ENCODE data around the gene CAMK2G. TPM values are rescaled to one million over a fixed set of nuclear protein-coding genes. Genes with fewer than 3 reads are reported as not detected.

CAMK2G gene
- polyA plus RNA-seq, 2 of the 4 experiments (the other 2 are of a cell fraction): 22.6 to 25.5 TPM

DNA sequence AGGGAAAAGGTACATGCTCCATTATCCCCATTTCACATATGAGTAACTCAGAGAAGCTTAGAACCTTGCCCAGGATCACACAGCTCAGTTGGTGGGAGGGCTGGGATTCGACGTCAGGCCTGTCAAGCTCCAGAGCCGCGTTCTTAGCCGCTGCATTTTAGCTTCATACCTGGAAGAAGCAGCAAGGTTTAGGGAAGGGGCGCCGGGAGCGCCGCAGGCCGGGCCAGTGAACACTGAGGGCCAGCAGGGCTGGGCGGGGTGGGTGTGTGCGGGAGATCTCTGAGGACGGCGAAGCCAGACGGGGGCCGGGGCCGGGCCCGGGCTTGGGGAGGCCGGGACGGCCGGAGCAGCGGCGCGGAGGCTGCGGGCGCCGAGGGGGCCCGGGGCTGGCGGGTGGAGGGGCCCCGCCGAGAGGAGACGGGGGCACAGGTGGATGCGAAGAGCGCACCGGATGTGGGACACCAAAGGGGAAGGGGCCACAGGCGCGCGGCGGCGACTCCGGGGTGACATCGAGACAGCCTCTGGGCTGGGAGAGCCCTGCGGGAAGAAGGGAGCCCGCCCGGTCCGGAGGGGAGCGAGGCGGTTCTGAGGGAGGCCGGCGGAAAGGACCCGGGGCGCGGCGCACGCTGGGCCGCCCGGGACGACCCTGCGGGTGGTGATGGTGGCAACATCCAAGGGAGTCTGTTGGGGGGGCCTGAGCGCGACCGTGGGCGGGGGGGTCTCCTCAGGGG is 63.5 kb downstream of the CAMK2G start:
- DNase-seq (ENCODE audit: low read depth in 1 of 2, low spot score in 1 of 2): peak; percentile 29 to 58
- WGBS (ENCODE audit: missing lambda C conversion rate): 4% methylated on average over 21 of the region's 63 CpGs
- no peak for FAIRE-seq
- no peaks in the 10 kb centered on the region for H3K9me3 ChIP-seq
- peak overlapping the region; percentile 90 for H3K4me3 ChIP-seq
- peaks cover 14% of the 10 kb centered on the region; the same call in 2 of the 3 replicates for H3K4me1 ChIP-seq
- H3K4me2 ChIP-seq: peak overlapping the region; percentile 83
- CTCF ChIA-PET: interaction anchor here (0.9 to 1.6 kb wide), 4 partner anchors 20 to 68 kb away, joined by 3 to 9 read pairs (median 6); no protein-coding TSS in a partner anchor
- TF ChIP-seq, protein P1, sequence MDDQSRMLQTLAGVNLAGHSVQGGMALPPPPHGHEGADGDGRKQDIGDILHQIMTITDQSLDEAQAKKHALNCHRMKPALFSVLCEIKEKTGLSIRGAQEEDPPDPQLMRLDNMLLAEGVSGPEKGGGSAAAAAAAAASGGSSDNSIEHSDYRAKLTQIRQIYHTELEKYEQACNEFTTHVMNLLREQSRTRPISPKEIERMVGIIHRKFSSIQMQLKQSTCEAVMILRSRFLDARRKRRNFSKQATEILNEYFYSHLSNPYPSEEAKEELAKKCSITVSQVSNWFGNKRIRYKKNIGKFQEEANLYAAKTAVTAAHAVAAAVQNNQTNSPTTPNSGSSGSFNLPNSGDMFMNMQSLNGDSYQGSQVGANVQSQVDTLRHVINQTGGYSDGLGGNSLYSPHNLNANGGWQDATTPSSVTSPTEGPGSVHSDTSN (IDR thresholded peaks at IDR 0.05): no peak
- TF ChIP-seq RNF2 (IDR thresholded peaks at IDR 0.05; ENCODE audit: borderline replicate concordance, low read depth) (no peak), CEBPB (IDR thresholded peaks at IDR 0.05) (no peak), ZFP36 (IDR thresholded peaks at IDR 0.05; ENCODE audit: borderline replicate concordance, partially characterized antibody) (peak; percentile 40)
- TF ChIP-seq, protein P2, sequence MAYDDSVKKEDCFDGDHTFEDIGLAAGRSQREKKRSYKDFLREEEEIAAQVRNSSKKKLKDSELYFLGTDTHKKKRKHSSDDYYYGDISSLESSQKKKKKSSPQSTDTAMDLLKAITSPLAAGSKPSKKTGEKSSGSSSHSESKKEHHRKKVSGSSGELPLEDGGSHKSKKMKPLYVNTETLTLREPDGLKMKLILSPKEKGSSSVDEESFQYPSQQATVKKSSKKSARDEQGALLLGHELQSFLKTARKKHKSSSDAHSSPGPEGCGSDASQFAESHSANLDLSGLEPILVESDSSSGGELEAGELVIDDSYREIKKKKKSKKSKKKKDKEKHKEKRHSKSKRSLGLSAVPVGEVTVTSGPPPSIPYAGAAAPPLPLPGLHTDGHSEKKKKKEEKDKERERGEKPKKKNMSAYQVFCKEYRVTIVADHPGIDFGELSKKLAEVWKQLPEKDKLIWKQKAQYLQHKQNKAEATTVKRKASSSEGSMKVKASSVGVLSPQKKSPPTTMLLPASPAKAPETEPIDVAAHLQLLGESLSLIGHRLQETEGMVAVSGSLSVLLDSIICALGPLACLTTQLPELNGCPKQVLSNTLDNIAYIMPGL (CRISPR knock-in tag; IDR thresholded peaks at IDR 0.05; ENCODE audit: borderline replicate concordance): no peak
- peak overlapping the region; percentile 92 to 95 for H3K27ac ChIP-seq
- ATAC-seq: peak; percentile 54 to 55
- POLR2A ChIA-PET: interaction anchor here (0.6 to 1.7 kb wide), 3 partner anchors 25 to 82 kb away, joined by 3 to 6 read pairs (median 5); partner anchors contain the start of gene ZSWIM8

DNA sequence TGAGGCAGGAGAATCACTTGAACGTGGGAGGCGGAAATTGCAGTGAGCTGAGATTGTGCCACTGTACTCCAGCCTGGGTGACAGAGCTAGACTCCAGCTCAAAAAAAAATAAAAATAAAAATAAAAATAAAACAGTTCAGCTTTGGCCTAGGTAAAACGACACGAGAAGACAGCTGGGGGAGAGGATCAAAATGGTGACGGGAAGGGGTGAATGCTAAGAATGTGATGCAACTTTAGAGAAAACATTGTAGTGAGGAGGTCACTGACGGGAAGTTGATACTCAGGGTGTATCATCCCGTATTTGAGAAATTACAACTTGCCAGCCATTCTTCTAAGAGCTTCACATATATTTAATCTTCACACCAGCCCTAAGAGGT is 64.0 kb downstream of the CAMK2G start:
- DNase-seq (ENCODE audit: low read depth in 1 of 2, low spot score in 1 of 2) (no peak), FAIRE-seq (no peak), ATAC-seq (no peak)
- Histone ChIP-seq H3K9me3 (no peaks in the 10 kb centered on the region), H3K27ac (peak overlapping the region; percentile 92 to 95; a peak in 4 of 6 replicates), H3K4me3 (peak overlapping the region; percentile 90), H3K4me2 (peak overlapping the region; percentile 83), H3K4me1 (peaks cover 14% of the 10 kb centered on the region; the same call in 2 of the 3 replicates)
- CTCF ChIA-PET: interaction anchor here (0.9 to 1.6 kb wide), 4 partner anchors 21 to 69 kb away, joined by 3 to 9 read pairs (median 6); no protein-coding TSS in a partner anchor
- POLR2A ChIA-PET: interaction anchor here (0.6 to 1.7 kb wide), 4 partner anchors 24 to 81 kb away, joined by 3 to 6 read pairs (median 4); partner anchors contain the start of gene ZSWIM8
- TF ChIP-seq RARB (CRISPR knock-in tag; IDR thresholded peaks at IDR 0.05) (no peak), MAFK (IDR thresholded peaks at IDR 0.05; ENCODE audit: partially characterized antibody) (no peak)
- 94% methylated on average over 7 of the region's 7 CpGs for WGBS (ENCODE audit: missing lambda C conversion rate)

DNA sequence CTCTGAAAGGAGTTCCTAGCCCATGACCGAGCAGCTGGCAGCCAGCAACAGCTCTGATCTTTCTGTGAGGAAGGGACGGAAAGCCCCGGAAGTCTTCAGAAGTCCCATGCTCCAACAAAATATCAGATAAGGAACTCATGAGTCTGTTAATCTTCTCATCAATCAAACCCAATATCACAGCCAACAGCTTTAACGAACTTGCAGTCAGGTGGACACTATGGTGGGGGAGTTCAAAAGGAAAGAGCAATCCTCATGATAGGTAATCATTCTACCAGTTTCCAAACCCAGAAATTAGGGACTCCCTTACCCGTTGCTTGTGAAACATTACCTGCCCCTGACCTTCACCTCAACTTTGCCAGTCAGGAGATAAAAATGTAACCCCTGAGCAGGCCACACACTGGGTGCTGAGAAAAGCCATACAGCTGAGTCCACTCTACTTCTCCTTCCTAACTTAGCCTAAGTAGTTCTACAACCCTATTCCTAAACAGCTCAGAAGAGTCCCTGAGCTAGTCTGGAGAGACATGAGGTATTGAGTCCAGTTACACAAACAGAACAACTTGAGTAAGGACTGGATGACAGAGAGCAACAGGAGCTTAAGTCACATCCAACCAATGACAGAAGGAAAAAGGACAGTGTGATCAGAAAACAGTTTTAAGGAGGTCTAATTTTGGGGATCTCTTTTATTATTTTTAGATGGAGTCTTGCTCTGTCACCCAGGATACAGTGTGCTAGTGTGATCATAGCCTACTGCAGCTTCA is 65.1 kb downstream of the CAMK2G start:
- H3K4me3 ChIP-seq: no peak overlapping the region
- ATAC-seq (no peak), FAIRE-seq (no peak)
- TF ChIP-seq ZFP36 (IDR thresholded peaks at IDR 0.05; ENCODE audit: borderline replicate concordance, partially characterized antibody): no peak
- TF ChIP-seq SREBF2 (IDR thresholded peaks at IDR 0.05): no peak
- no peak for TF ChIP-seq FOXS1 (CRISPR knock-in tag; IDR thresholded peaks at IDR 0.05)
- no peak for TF ChIP-seq HOXA7 (CRISPR knock-in tag; IDR thresholded peaks at IDR 0.05)
- no peak for TF ChIP-seq RARB (CRISPR knock-in tag; IDR thresholded peaks at IDR 0.05)
- no peak for TF ChIP-seq RFX5 (IDR thresholded peaks at IDR 0.05)
- TF ChIP-seq, protein P3, sequence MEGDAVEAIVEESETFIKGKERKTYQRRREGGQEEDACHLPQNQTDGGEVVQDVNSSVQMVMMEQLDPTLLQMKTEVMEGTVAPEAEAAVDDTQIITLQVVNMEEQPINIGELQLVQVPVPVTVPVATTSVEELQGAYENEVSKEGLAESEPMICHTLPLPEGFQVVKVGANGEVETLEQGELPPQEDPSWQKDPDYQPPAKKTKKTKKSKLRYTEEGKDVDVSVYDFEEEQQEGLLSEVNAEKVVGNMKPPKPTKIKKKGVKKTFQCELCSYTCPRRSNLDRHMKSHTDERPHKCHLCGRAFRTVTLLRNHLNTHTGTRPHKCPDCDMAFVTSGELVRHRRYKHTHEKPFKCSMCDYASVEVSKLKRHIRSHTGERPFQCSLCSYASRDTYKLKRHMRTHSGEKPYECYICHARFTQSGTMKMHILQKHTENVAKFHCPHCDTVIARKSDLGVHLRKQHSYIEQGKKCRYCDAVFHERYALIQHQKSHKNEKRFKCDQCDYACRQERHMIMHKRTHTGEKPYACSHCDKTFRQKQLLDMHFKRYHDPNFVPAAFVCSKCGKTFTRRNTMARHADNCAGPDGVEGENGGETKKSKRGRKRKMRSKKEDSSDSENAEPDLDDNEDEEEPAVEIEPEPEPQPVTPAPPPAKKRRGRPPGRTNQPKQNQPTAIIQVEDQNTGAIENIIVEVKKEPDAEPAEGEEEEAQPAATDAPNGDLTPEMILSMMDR (IDR thresholded peaks at IDR 0.05): no peak
- no peak for TF ChIP-seq ESRRA (IDR thresholded peaks at IDR 0.05; ENCODE audit: borderline replicate concordance, low read length)
- TF ChIP-seq, protein P1 (IDR thresholded peaks at IDR 0.05): no peak
- no peak for TF ChIP-seq CBX8 (IDR thresholded peaks at IDR 0.05)
- TF ChIP-seq BHLHE40 (IDR thresholded peaks at IDR 0.05; ENCODE audit: low read depth, low read length): no peak
- no peak for TF ChIP-seq EHF (CRISPR knock-in tag; IDR thresholded peaks at IDR 0.05)
- no peak for TF ChIP-seq HOXB13 (CRISPR knock-in tag; IDR thresholded peaks at IDR 0.05; ENCODE audit: low read depth)
- TF ChIP-seq, protein P4, sequence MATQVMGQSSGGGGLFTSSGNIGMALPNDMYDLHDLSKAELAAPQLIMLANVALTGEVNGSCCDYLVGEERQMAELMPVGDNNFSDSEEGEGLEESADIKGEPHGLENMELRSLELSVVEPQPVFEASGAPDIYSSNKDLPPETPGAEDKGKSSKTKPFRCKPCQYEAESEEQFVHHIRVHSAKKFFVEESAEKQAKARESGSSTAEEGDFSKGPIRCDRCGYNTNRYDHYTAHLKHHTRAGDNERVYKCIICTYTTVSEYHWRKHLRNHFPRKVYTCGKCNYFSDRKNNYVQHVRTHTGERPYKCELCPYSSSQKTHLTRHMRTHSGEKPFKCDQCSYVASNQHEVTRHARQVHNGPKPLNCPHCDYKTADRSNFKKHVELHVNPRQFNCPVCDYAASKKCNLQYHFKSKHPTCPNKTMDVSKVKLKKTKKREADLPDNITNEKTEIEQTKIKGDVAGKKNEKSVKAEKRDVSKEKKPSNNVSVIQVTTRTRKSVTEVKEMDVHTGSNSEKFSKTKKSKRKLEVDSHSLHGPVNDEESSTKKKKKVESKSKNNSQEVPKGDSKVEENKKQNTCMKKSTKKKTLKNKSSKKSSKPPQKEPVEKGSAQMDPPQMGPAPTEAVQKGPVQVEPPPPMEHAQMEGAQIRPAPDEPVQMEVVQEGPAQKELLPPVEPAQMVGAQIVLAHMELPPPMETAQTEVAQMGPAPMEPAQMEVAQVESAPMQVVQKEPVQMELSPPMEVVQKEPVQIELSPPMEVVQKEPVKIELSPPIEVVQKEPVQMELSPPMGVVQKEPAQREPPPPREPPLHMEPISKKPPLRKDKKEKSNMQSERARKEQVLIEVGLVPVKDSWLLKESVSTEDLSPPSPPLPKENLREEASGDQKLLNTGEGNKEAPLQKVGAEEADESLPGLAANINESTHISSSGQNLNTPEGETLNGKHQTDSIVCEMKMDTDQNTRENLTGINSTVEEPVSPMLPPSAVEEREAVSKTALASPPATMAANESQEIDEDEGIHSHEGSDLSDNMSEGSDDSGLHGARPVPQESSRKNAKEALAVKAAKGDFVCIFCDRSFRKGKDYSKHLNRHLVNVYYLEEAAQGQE (IDR thresholded peaks at IDR 0.05): no peak
- no peak for TF ChIP-seq JUNB (IDR thresholded peaks at IDR 0.05)

More for the DNA sequence above, 65.1 kb downstream of the CAMK2G start:
- ChIA-PET CTCF (interaction anchor here (0.8 to 1.6 kb wide), 7 partner anchors 10 to 70 kb away, joined by 3 to 9 read pairs (median 5); no protein-coding TSS in a partner anchor), POLR2A (interaction anchor here (0.6 to 1.7 kb wide), 4 partner anchors 21 to 226 kb away, joined by 3 to 5 read pairs (median 3); partner anchors contain the start of gene ZSWIM8)
- Histone ChIP-seq H3K4me2 (no peak overlapping the region), H3K27ac (no peak overlapping the region), H3K4me1 (peaks cover 14% of the 10 kb centered on the region; the same call in 2 of the 3 replicates), H3K9me3 (no peaks in the 10 kb centered on the region)
- WGBS (ENCODE audit: missing lambda C conversion rate): 74% methylated on average over 5 of the region's 5 CpGs
- no peak for DNase-seq (ENCODE audit: low read depth in 1 of 2, low spot score in 1 of 2)
